Muscle layer of duodenum (tissue), 2 donors: Measurements from ENCODE around the gene VPS29.
"Not testable (repeated sequence)": the region's sequence is repeated elsewhere in the genome, so short reads cannot be mapped to it uniquely, and the experiment has no call there.

Experiments used
- H3K27ac ChIP-seq: one replicate; pipeline ENCODE4 v1.7.0; 2013; ENCODE audit warnings: mild to moderate bottlenecking, low read length
- H3K27me3 ChIP-seq: one replicate; pipeline ENCODE4 v1.7.0; 2013; ENCODE audit warnings: low read depth, mild to moderate bottlenecking, control low read depth, low read length
- H3K36me3 ChIP-seq, 2 donors: one replicate each; pipeline ENCODE4 v1.7.0; 2013; ENCODE audit warnings: low read length in 2 of 2, control low read depth in 1 of 2, mild to moderate bottlenecking in 1 of 2; ENCODE audit not compliant: insufficient read depth in 2 of 2, control insufficient read depth in 1 of 2
- H3K4me1 ChIP-seq, 2 donors: one replicate each; pipeline ENCODE4 v1.7.0; 2013; ENCODE audit warnings: low read length in 2 of 2, mild to moderate bottlenecking in 2 of 2, control low read depth in 1 of 2, moderate library complexity in 1 of 2; ENCODE audit not compliant: insufficient read depth in 2 of 2, control insufficient read depth in 1 of 2
- H3K4me3 ChIP-seq, 2 donors: one replicate each; pipeline ENCODE4 v1.7.0; 2013; ENCODE audit warnings: low read length in 2 of 2, low read depth in 1 of 2, mild to moderate bottlenecking in 1 of 2
- H3K9me3 ChIP-seq, 2 donors: one replicate each; pipeline ENCODE4 v1.7.0; 2013; ENCODE audit warnings: low read length in 2 of 2, control low read depth in 1 of 2, mild to moderate bottlenecking in 1 of 2; ENCODE audit not compliant: control insufficient read depth in 1 of 2
- donor health status: healthy.

Gene VPS29

DNA sequence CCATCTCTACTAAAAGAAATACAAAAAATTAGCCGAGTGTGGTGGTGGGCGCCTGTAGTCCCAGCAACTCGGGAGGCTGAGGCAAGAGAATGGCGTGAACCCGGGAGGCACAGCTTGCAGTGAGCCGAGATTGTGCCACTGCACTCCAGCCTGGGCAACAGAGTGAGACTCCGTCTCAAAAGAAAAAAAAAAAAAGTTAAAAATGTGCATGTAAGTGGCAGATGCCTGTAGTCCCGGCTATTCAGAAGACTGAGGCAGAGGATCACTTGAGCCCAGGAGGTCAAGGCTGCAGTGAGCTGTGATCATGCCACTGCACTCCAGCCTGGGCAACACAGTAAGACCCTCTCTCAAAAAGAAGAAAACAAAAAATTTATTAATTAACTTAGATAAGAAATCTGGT, 16.1 kb upstream of the VPS29 start:
- not testable (repeated sequence) for H3K36me3 ChIP-seq, H3K27me3 ChIP-seq, H3K4me1 ChIP-seq, H3K4me3 ChIP-seq, H3K27ac ChIP-seq, H3K9me3 ChIP-seq

DNA sequence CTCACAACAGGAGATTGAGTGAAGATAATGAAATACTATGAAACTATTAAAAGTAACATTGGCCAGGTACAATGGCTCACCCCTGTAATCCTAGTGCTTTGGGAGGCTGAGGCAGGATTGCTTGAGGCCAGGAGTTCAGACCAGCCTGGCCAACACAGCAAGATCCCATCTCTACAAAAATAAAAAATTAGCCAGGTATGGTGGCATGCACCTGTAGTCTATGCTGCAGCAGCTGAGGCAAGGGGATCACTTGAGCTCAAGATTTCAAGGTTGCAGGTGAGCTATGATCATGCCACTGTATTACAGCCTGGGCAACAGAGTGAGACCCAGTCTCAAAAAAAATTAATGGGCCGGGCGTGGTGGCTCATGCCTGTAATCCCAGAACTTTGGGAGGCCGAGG, 15.1 kb upstream of the VPS29 start:
- H3K36me3 ChIP-seq: no peaks in the 10 kb centered on the region
- H3K27me3 ChIP-seq: no peaks in the 10 kb centered on the region
- H3K4me1 ChIP-seq: no peaks in the 10 kb centered on the region
- H3K9me3 ChIP-seq: no peaks in the 10 kb centered on the region
- H3K27ac ChIP-seq: no peak overlapping the region
- no peak overlapping the region for H3K4me3 ChIP-seq

DNA sequence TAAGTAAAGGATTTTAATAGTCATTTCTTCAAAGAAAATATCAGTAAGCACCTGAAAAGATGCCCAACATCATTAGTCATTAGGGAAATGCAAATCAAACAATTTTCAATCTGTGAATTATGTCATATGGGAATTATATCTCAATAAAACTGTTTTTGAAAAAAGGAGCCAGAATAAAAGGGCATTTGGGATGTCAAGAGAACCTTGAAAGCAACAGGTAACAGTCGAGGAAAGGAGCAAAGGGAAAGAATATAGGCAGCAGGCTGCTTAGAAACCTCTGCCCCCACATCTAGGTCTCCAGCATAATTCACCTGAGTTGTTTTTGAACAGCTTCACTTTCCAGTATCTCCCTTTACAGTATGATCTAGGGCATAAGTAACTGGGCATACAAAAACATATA, 12.5 kb upstream of the VPS29 start:
- H3K4me1 ChIP-seq: no peaks in the 10 kb centered on the region
- H3K36me3 ChIP-seq: no peaks in the 10 kb centered on the region
- H3K27me3 ChIP-seq: no peaks in the 10 kb centered on the region
- no peaks in the 10 kb centered on the region for H3K9me3 ChIP-seq
- no peak overlapping the region for H3K27ac ChIP-seq
- no peak overlapping the region for H3K4me3 ChIP-seq

DNA sequence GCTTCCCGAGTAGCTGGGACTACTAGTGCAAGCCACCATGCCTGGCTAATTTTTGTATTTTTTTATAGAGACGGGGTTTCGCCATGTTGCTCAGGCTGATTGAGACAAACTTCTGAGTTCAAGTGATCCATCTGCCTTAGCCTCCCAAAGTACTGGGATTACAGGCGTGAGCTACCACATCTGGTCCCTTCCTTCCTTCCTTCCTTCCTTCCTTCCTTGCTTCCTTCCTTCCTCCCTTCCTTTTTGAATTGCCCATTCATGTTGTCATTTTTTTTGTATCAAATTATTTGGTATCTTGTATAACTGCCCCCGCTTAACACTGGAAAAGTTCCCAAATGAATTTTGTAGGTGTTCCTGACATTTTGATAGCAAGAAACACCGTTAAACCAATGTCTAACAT, 11.9 kb upstream of the VPS29 start:
- no peak overlapping the region for H3K27ac ChIP-seq
- no peaks in the 10 kb centered on the region for H3K27me3 ChIP-seq
- H3K9me3 ChIP-seq: no peaks in the 10 kb centered on the region
- H3K4me3 ChIP-seq: no peak overlapping the region
- H3K4me1 ChIP-seq: no peaks in the 10 kb centered on the region
- H3K36me3 ChIP-seq: no peaks in the 10 kb centered on the region

DNA sequence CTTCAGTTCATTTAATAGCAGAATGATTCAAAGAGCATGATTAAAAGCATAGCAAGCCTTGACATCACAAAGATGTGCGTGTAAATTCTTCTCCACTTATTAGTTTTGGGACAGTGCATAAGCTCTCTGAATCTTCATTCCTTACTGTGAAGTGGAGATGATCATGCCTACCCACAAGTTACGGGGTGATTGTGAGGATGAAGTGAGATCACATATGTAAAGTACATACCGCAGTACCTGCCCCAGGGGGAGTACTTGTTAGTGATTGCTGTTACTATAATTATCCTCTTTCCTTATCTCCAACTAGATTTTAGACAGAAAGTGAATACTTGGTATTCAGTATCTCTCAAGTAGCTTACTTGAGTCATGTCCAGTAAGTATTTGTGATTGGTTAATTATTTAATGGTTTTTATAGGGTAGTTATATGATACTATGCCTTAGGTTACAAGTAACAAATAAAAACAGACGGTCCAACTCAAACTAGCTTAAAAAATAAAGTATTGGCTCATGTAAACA, 6.2 kb upstream of the VPS29 start:
- no peaks in the 10 kb centered on the region for H3K9me3 ChIP-seq
- no peak overlapping the region for H3K4me3 ChIP-seq
- no peaks in the 10 kb centered on the region for H3K36me3 ChIP-seq
- no peaks in the 10 kb centered on the region for H3K4me1 ChIP-seq
- H3K27ac ChIP-seq: no peak overlapping the region
- no peaks in the 10 kb centered on the region for H3K27me3 ChIP-seq

DNA sequence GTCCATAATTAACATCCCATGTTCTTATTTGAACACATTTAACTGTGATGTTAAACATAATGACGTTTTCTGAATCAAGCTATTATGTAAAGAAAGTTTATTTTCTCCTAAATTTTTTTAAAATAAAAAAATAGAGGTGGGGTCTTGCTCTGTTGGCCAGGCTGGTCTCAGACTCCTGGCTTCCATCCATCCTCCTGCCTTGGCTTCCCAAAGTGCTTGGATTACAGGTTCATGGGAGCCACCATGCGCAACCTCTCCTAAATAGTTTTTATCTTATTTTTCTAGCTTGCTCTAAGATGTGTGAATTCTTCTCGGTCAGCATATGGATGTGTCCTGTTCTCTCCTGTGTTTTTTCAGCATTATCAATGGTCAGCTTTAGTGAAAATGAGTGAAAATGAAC, 3.4 kb upstream of the VPS29 start:
- no peak overlapping the region for H3K4me3 ChIP-seq
- no peaks in the 10 kb centered on the region for H3K9me3 ChIP-seq

DNA sequence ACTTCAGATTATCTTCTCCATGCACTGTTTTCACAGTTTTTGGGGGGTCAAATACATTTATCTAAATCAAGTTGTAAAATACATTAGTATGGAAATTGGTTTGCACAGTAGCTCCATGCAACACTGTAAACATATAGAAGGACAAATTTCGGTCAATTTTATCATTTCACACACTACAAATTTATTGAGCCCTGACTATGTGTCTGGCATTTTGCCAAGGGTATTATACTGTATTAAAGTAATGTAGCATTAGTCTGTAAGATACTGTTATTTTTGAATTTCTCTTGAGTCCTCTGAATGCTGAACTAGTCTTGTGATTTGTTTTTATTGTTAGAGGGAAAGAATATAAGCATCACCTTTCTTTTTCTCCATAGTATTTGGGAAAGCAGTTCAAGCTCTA, 1.5 kb upstream of the VPS29 start:
- Histone ChIP-seq H3K36me3 (peaks cover 0 to 6% of the 10 kb centered on the region in 2 donors), H3K27me3 (no peaks in the 10 kb centered on the region), H3K27ac (no peak overlapping the region), H3K4me1 (peaks cover 16 to 28% of the 10 kb centered on the region in 2 donors), H3K9me3 (no peaks in the 10 kb centered on the region), H3K4me3 (no peak overlapping the region)

More for the DNA sequence above, 3.4 kb upstream of the VPS29 start:
- no peak overlapping the region for H3K27ac ChIP-seq
- peaks cover 0 to 6% of the 10 kb centered on the region in 2 donors for H3K36me3 ChIP-seq
- H3K27me3 ChIP-seq: no peaks in the 10 kb centered on the region
- H3K4me1 ChIP-seq: peaks cover 3 to 12% of the 10 kb centered on the region in 2 donors

DNA sequence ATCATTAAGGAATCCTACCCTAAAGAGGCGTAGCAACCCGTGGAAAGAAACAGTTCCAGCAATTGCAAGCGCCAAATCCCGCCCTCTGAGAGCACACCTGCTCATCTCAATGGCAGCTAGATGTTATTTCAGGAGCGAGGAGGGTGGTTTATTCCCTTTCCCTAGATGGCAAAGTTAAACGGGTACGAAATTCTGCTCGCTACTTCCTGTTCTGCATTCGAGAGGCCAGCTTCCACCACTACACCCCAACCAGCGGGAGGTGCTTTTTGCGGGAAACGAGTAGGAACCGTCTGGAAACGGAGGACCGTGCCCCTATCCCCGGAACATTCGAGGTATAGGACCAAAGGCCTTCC, 536 bp downstream of the VPS29 start:
- Histone ChIP-seq H3K4me1 (peaks cover 16 to 28% of the 10 kb centered on the region in 2 donors), H3K27ac (peak overlapping the region; percentile 95), H3K27me3 (no peaks in the 10 kb centered on the region), H3K36me3 (peaks cover 1 to 6% of the 10 kb centered on the region in 2 donors), H3K4me3 (peak overlapping the region; percentile 96 to 98), H3K9me3 (no peaks in the 10 kb centered on the region)

DNA sequence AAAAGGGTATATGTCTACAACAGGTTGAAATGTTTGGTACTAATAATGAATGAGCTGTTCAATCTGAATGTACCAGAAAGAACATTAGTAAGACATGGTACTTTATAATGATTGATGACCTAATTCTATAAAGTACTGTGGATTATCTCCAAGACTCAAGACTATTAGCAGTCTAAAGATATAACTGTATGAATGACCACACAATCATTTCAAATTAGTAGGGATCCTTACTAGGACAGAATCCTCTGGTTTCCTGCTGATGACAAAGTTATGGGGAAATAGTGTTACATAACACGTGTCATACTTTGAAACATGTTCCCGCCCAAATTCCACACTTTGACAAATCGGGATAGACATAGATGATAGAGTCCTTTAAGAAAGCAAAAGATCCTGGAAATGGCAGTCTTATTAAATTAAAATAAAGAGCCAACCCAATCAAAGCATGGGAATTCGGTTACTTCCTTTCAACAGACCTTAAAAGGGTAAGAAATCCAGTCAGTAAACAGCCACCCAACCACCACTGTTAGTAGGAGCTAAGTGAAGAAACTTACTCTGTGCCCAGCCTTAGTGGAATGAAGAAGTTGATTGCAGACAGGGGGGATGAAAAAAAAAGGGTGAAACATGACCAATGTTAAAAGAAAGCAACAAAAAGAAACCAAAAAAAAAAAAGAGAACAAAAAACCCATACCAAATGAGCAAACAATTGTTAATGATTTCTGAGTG, 2.8 kb downstream of the VPS29 start:
- peaks cover 16 to 28% of the 10 kb centered on the region in 2 donors for H3K4me1 ChIP-seq
- peaks cover 13 to 20% of the 10 kb centered on the region in 2 donors for H3K36me3 ChIP-seq
- H3K27me3 ChIP-seq: no peaks in the 10 kb centered on the region
- H3K27ac ChIP-seq: peak overlapping the region; percentile 95
- H3K9me3 ChIP-seq: no peaks in the 10 kb centered on the region
- no peak overlapping the region for H3K4me3 ChIP-seq

DNA sequence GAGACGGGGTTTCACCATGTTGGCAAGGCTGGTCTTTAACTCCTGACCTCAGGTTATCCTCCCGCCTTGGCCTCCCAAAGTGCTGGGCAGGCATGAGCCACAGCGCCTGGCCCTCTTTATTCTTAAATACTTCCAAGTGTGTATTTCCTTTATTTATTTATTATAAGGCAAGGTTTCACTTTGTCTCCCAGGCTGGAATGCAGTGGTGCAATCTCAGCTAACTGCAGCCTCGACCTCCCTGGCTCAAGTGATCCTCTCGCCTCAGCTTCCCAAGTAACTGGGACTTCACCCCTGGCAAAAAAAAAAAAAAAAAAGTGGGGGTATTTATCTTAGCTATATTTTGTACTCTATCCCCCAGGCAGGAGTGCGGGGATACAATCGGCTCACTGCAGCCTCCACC, 26.5 kb downstream of the VPS29 start:
- Histone ChIP-seq H3K9me3 (no peaks in the 10 kb centered on the region), H3K4me3 (no peak overlapping the region), H3K27ac (no peak overlapping the region), H3K27me3 (no peaks in the 10 kb centered on the region), H3K36me3 (peaks cover 0 to 2% of the 10 kb centered on the region in 2 donors), H3K4me1 (no peaks in the 10 kb centered on the region)

DNA sequence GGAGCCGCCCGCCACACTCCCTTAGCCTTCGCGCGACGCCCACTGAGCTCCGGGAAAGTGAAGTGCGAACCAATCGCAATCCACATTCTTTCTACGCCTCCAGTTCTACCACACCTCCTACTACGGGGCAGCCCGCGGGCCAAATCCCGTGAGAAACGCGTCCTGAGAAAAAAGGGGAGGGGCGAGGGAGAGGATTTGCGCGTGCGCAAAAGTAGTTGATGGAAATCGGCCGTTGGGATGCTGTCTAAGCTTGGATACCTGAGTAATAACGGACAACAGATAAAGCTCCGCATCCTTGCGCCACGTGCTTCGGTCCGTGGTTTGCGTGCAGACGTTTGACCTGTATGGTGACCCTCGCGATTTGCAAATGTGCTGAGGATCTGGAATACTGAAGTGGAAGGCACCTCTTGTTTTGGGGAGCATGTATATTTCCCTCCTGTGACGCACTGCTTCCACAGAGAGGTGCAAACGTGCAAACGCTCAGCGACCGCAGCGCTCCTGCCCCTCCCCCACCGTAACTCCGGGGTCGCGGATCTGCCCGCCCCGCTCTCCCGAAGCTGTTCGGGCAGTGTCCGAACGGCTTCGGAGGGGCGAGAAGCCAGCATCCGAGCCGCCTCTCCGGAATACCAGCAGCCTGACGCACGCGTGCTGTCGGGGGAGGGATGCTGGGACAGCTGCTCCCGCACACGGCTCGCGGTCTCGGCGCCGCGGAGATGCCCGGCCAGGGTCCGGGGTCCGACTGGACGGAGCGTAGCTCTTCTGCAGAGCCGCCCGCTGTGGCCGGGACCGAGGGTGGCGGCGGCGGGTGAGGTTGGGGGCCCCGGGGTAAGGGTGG, 33.5 kb downstream of the VPS29 start, which contains the start of the genes FAM216A and GPN3:
Gene FAM216A (plus strand): TSS at position 632 of the 835 bp plus-strand sequence. CDS start 31 bp downstream, at position 663.
Gene GPN3 (minus strand): TSS at position 44 of the 835 bp plus-strand sequence. CDS start 54 bp downstream, outside the sequence.
- peaks cover 0 to 13% of the 10 kb centered on the region in 2 donors for H3K4me1 ChIP-seq
- no peaks in the 10 kb centered on the region for H3K27me3 ChIP-seq

More for the DNA sequence above, 33.5 kb downstream of the VPS29 start, which contains the start of the genes FAM216A and GPN3:
- H3K9me3 ChIP-seq: no peaks in the 10 kb centered on the region
- peaks cover 11 to 13% of the 10 kb centered on the region in 2 donors for H3K36me3 ChIP-seq
- peak within 1 kb of the TSS; percentile 82 to 97 for H3K4me3 ChIP-seq
- peak within 1 kb of the TSS; percentile 88 for H3K27ac ChIP-seq
